Heart left ventricle (tissue), 13 donors: ENCODE data around the gene TMEM156.
"Not testable (repeated sequence)": the region's sequence is repeated elsewhere in the genome, so short reads cannot be mapped to it uniquely, and the experiment has no call there.

Source experiments
- CTCF ChIP-seq, 12 donors: fragments of 200-600 bp; sonication (generic) in 4 of 12; IDR thresholded peaks; one replicate each; pipeline versions ENCODE4 v1.5.0 to v1.8.0; 2018 to 2022; ENCODE audit warnings: antibody characterized with exemption in 12 of 12, mild to moderate bottlenecking in 5 of 12
- POLR2A ChIP-seq, 2 donors: fragments of 450-650 bp; IDR thresholded peaks; one replicate each; pipeline ENCODE4 v1.6.1; 2017; ENCODE audit warnings: antibody characterized with exemption in 2 of 2, mild to moderate bottlenecking in 2 of 2, moderate library complexity in 2 of 2
- donor health status: ischemic (EF 13 %, LVEDD 7.1; RV severe dilation, severe dysfunction).
- donor health status: DM: no; HTN: yes; CAD: no.
- donor health status: DM: no; HTN: no; CAD: no.
- donor health status: ischemic (EF 25% LVEDD 6.9; RV normal size, moderate dysfunction).
- donor health status: ischemic (EF 25% LVEDD 5.7; RV mildly dilated, moderate dysfunction).
- donor health status: ischemic (EF 35%, LVEDD 5.7; RV mildly dilated, moderate dysfunction).
- donor health status: nonischemic (EF 11% LVEDD 7.7; RV severe dilation, severe dysfunction).
- donor health status: DM: yes; HTN: yes; CAD: no.
- donor health status: PGD.
- donor health status: ischemic (EF 29% LVEDD 5.4; RV normal size, mild dysfunction).
- donor health status: nonischemic (EF 23%, LVEDD 6.1; RV moderate dilation, normal function).

- TF ChIP-seq CTCF, POLR2A (IDR thresholded peaks at IDR 0.05): not testable (repeated sequence)
These were observed 73.0 kb downstream of the TMEM156 start for GRCh38 chr4:38959248-38959647.
